NB4 (cell line): Measurements from ENCODE around the gene RAP1B.

Experiments
- DNase-seq: peaks from one replicate; pipeline ENCODE4 v3.0.0; 2010; ENCODE audit warnings: low read depth
- H3K4me3 ChIP-seq: one replicate; pipeline ENCODE4 v1.5.1; 2011; ENCODE audit warnings: mild to moderate bottlenecking, low read depth, low read length, moderate library complexity
- CTCF ChIP-seq: IDR thresholded peaks from one replicate; pipeline ENCODE4 v1.5.1; 2012; ENCODE audit warnings: low read depth, low read length
- MAX ChIP-seq: IDR thresholded peaks from 2 replicates; pipeline ENCODE4 v1.6.1; 2011; ENCODE audit warnings: low read depth, low read length
- MYC ChIP-seq: IDR thresholded peaks from 2 replicates; pipeline ENCODE4 v1.6.1; 2011; ENCODE audit warnings: low read depth, low read length
- POLR2A ChIP-seq: IDR thresholded peaks from 2 replicates; pipeline ENCODE4 v1.6.1; 2011; ENCODE audit warnings: mild to moderate bottlenecking; ENCODE audit not compliant: insufficient read length; ENCODE audit errors: extremely low read depth

RAP1B gene

GRCh38 chr12:68646484-68646883 lies 35.8 kb downstream of the RAP1B start:
- H3K4me3 ChIP-seq: no peak overlapping the region
- no peak for DNase-seq
- no peak for TF ChIP-seq CTCF
- TF ChIP-seq POLR2A: no peak

GRCh38 chr12:68647507-68647906 lies 36.8 kb downstream of the RAP1B start:
- DNase-seq: no peak
- no peak overlapping the region for H3K4me3 ChIP-seq
- no peak for TF ChIP-seq POLR2A
- TF ChIP-seq MYC: no peak
- no peak for TF ChIP-seq CTCF
- no peak for TF ChIP-seq MAX

- TF ChIP-seq MAX: no peak
- TF ChIP-seq POLR2A: no peak
- TF ChIP-seq CTCF: no peak
- H3K4me3 ChIP-seq: no peak overlapping the region
- no peak for DNase-seq
Measured at GRCh38 chr12:68648179-68648578, 37.5 kb downstream of the RAP1B start.

- no peak overlapping the region for H3K4me3 ChIP-seq
- TF ChIP-seq POLR2A (peak; percentile 11), MAX (no peak), MYC (no peak), CTCF (no peak)
- peak; percentile 15 for DNase-seq
Measured at GRCh38 chr12:68665016-68665569, 54.4 kb downstream of the RAP1B start.

DNA sequence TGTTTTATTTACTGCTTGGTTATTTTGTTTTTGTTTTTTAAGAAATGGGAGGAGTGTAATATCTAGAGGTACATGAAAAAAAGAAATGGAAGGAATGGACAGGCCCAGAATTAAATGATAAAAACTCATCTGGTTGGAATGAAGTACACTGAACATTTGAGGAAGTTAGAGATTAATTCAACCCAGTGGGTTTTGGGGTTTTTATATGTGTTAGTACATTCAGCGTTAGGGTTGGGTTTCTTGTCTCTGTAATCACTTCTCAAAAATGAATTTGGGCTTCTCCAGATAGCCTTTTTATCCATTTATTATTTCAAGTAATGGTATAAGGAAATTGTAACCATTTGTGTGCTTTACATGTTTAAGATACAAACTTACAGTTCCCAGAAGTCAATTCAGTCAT lies 56.6 kb downstream of the RAP1B start:
- TF ChIP-seq POLR2A (no peak), MAX (no peak), CTCF (no peak), MYC (no peak)
- no peak overlapping the region for H3K4me3 ChIP-seq
- peak; percentile 23 for DNase-seq

GRCh38 chr12:68667896-68668295 lies 57.2 kb downstream of the RAP1B start:
- no peak overlapping the region for H3K4me3 ChIP-seq
- no peak for DNase-seq
- TF ChIP-seq CTCF (no peak), MYC (no peak), POLR2A (no peak), MAX (no peak)
